WERI-Rb-1 (cell line): Measurements from ENCODE around the gene LIN37.

Experiments used
- DNase-seq: peaks from one replicate; pipeline ENCODE4 v3.0.0-alpha.2; 2020
- H3K27ac ChIP-seq: fragments of 250-450 bp; sonication (Bioruptor Pico); 2 replicates; pipeline ENCODE4 v1.5.1; 2020; ENCODE audit warnings: mild to moderate bottlenecking, moderate library complexity
- H3K27me3 ChIP-seq: fragments of 250-450 bp; sonication (Bioruptor Pico); 2 replicates; pipeline ENCODE4 v1.5.1; 2021; ENCODE audit warnings: mild to moderate bottlenecking, low read depth, moderate library complexity; ENCODE audit not compliant: insufficient read depth, severe bottlenecking
- H3K36me3 ChIP-seq: fragments of 250-450 bp; sonication (Bioruptor Pico); 2 replicates; pipeline ENCODE4 v1.5.1; 2020; ENCODE audit warnings: mild to moderate bottlenecking, moderate library complexity
- H3K4me3 ChIP-seq: 2 replicates; pipeline ENCODE4 v1.5.1; 2011; ENCODE audit warnings: low read depth, mild to moderate bottlenecking, control low read depth, low read length
- H3K9me3 ChIP-seq: fragments of 250-450 bp; sonication (Bioruptor Pico); 2 replicates; pipeline ENCODE4 v1.5.1; 2021; ENCODE audit warnings: mild to moderate bottlenecking, moderate library complexity; ENCODE audit not compliant: severe bottlenecking
- CTCF ChIP-seq: IDR thresholded peaks from 2 replicates; pipeline ENCODE4 v1.5.1; 2011; ENCODE audit warnings: low read depth, mild to moderate bottlenecking, control low read depth, inconsistent platforms, low read length

LIN37 gene

DNA sequence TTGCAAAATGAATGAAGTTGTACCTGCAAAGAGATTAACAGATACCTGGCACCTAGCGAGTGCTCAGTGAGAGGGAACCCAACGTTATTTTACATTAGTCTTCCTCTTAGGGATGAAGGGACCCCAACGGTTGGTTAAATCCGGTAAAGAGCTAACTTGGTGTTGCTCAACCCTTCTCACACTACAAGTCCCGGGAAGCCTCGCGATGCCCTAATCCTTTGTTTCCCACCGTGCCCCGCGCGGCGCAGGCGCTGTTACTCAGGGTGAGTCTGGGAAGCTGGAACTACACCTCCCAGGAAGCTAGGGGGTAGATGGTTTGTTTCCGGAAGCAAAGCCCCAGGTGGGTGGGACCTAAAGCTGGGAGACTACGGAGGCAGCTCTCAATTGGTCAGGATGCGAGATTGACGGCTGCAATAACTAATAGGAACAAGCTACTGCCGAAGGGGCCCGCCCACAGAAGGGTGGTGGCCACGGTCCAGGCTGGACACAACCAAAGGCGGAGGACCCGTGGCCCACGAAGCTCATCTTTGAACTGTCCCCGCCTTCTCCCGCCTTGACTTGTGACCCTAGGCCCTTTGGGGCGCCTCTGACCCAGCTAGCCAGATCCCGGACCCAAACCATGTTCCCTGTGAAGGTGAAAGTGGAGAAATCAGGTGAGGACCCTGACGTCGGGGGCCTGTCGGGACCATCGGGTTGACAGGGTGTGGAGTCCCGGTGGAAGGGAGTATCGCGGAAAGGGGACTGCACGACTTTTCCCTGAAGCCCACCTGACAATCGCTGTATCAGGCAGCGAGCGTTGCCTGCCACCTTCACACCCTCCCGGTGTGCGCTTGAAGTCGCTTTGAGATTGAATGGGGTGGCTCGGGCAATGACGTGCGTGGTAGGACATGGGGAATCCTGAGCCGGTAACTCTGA, at the start of gene LIN37:
TSS of gene LIN37 (plus strand) at position 471 of the 915 bp plus-strand sequence. CDS start at position 620, 149 bp downstream.
- H3K27ac ChIP-seq, result peak within 1 kb of the TSS; percentile 61

DNA sequence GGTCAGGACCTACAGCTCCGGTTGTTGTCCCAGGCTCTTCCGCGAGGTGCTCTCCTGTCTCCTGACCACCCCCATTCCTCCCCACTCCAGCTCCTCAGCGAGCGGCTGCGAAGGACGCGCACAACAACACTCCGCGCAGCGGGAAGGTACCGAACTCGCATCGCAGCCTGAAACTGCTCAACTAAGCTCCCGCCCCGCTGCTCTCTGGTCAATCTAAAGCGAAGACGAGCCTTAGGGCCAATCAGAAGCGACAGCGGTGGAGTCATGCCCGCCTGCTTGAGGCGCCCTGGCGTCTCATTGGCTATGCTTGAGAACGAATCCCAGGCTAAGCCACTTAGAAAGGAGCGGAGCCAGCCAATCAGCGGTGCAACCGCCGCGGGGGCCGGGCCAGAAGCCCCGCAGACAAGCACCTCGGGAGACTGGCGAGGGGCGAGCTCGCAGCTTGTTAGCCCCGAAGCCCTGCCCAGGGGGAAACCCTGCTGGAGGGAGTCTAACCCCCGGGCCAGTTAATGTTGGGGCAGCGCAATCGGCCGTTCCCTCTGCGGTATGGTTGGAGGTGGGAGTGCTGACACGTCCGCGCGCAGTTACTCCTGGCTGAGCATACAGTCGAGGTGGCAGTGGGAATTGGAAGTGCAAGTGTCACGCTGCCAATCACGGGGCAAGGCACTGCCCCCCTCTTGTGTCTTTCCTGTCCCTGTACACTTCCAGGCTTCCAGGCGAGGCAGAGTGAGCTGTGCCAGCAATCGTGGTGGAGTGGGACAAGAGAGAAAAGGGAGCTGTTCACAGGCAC, 46.0 kb upstream of the LIN37 start:
- Histone ChIP-seq H3K4me3 (peak overlapping the region; percentile 65), H3K27ac (peak overlapping the region; percentile 54), H3K27me3 (no peaks in the 10 kb centered on the region), H3K9me3 (no peaks in the 10 kb centered on the region), H3K36me3 (no peaks in the 10 kb centered on the region)
- TF ChIP-seq CTCF, result no peak
- DNase-seq, result peak; percentile 98

More for the DNA sequence above, at the start of gene LIN37:
- peaks cover 10% of the 10 kb centered on the region for H3K36me3 ChIP-seq
- H3K27me3 ChIP-seq, result no peaks in the 10 kb centered on the region
- peak; percentile 99 for DNase-seq
- no peaks in the 10 kb centered on the region for H3K9me3 ChIP-seq
- peak within 1 kb of the TSS; percentile 84 for H3K4me3 ChIP-seq
- TF ChIP-seq CTCF, result no peak

- H3K4me3 ChIP-seq, result peak overlapping the region; percentile 65
- no peaks in the 10 kb centered on the region for H3K9me3 ChIP-seq
- TF ChIP-seq CTCF, result no peak
- no peaks in the 10 kb centered on the region for H3K36me3 ChIP-seq
- peak; percentile 86 for DNase-seq
- no peaks in the 10 kb centered on the region for H3K27me3 ChIP-seq
- H3K27ac ChIP-seq, result peak overlapping the region; percentile 53
Observed at GRCh38 chr19:35703343-35703742, 45.0 kb upstream of the LIN37 start.

- no peak for DNase-seq
- H3K36me3 ChIP-seq, result no peaks in the 10 kb centered on the region
- no peak within 1 kb of the TSS for H3K27ac ChIP-seq
- no peak for TF ChIP-seq CTCF
- H3K9me3 ChIP-seq, result no peaks in the 10 kb centered on the region
- no peak within 1 kb of the TSS for H3K4me3 ChIP-seq
- H3K27me3 ChIP-seq, result no peaks in the 10 kb centered on the region
Observed at GRCh38 chr19:35704218-35704617, 44.2 kb upstream of the LIN37 start, which contains the start of gene ZBTB32. Gene ZBTB32 (plus strand): TSS chr19:35704558. CDS start chr19:35714627, 10,069 bp downstream.

DNA sequence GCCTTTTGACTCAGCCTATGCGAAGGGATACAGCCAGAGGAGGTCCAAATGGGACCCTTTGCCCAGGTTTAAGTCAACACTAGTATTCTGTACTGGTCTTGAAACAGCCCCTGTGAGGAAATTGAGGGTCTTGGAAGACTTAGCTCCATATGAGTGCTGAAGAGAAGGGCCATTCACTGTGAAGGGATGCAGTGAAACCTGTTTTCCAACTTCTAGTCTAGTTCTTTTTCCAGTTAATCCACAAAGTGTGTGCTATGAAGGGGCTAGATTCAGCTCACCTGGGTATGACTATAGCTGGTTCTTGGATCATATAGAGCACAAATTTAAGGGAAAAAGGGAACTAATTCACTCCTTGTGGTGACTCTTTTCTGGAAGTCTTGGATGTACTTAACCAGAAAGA, 40.0 kb upstream of the LIN37 start:
- TF ChIP-seq CTCF, result no peak
- H3K27ac ChIP-seq, result no peak overlapping the region
- H3K4me3 ChIP-seq, result no peak overlapping the region
- H3K27me3 ChIP-seq, result no peaks in the 10 kb centered on the region
- no peaks in the 10 kb centered on the region for H3K36me3 ChIP-seq
- no peaks in the 10 kb centered on the region for H3K9me3 ChIP-seq
- no peak for DNase-seq
